GM23338 (cell line): ENCODE results near the gene SRGAP3. TPM values are rescaled to one million over a fixed set of nuclear protein-coding genes. Genes with fewer than 3 reads are reported as not detected.

Experiments used
- ATAC-seq: fragments of 200-7000 bp; cut with Tn5 transposase; 3 replicates; pipeline ENCODE4 v1.9.1; 2020
- DNase-seq: peaks from one replicate; pipeline ENCODE4 v3.0.0-alpha.2; 2015; ENCODE audit warnings: low spot score
- H2AFZ ChIP-seq: fragments of 200-600 bp; sonication (generic); 2 replicates; pipeline ENCODE4 v1.8.0; 2016; ENCODE audit warnings: antibody characterized with exemption, mild to moderate bottlenecking, moderate library complexity
- H3F3A ChIP-seq: fragments of 200-600 bp; sonication (generic); replicated peaks from 2 replicates; pipeline ENCODE4 v1.8.0; 2017; ENCODE audit warnings: antibody characterized with exemption, mixed run types, low read depth
- H3K27ac ChIP-seq: fragments of 200-600 bp; sonication (generic); 2 replicates; pipeline ENCODE4 v1.6.1; 2016; ENCODE audit warnings: low read depth
- H3K27me3 ChIP-seq: fragments of 200-600 bp; sonication (generic); 2 replicates; pipeline ENCODE4 v1.8.0; 2016; ENCODE audit warnings: mild to moderate bottlenecking, mixed run types, moderate library complexity; ENCODE audit not compliant: insufficient read depth
- H3K36me3 ChIP-seq: fragments of 200-600 bp; sonication (generic); 2 replicates; pipeline ENCODE4 v1.8.0; 2016; ENCODE audit warnings: mild to moderate bottlenecking; ENCODE audit not compliant: insufficient read depth
- H3K4me1 ChIP-seq: fragments of 200-600 bp; sonication (generic); 2 replicates; pipeline ENCODE4 v1.8.0; 2016; ENCODE audit warnings: mild to moderate bottlenecking, moderate library complexity; ENCODE audit not compliant: insufficient read depth
- H3K4me2 ChIP-seq: fragments of 200-600 bp; sonication (generic); 2 replicates; pipeline ENCODE4 v1.7.1; 2017; ENCODE audit warnings: mixed run types
- H3K4me3 ChIP-seq: fragments of 200-600 bp; sonication (generic); 2 replicates; pipeline ENCODE4 v1.6.1; 2016; ENCODE audit warnings: mixed run types
- H3K79me2 ChIP-seq: fragments of 200-600 bp; sonication (generic); replicated peaks from 2 replicates; pipeline ENCODE4 v1.8.0; 2017; ENCODE audit warnings: mild to moderate bottlenecking; ENCODE audit not compliant: insufficient read depth
- H3K9me2 ChIP-seq: fragments of 200-600 bp; sonication (generic); 2 replicates; pipeline ENCODE4 v1.8.0; 2017; ENCODE audit not compliant: insufficient read depth
- H4K20me1 ChIP-seq: fragments of 200-600 bp; sonication (generic); replicated peaks from 2 replicates; pipeline ENCODE4 v1.8.0; 2017; ENCODE audit warnings: mild to moderate bottlenecking; ENCODE audit not compliant: insufficient read depth
- H3K27ac Mint-ChIP-seq: 2 replicates; pipeline ENCODE4 v1.8.0; 2020; ENCODE audit warnings: inconsistent platforms, mild to moderate bottlenecking, moderate library complexity, mixed read lengths
- H3K27me3 Mint-ChIP-seq: 3 replicates; pipeline ENCODE4 v1.8.0; 2022; ENCODE audit warnings: low read depth, mild to moderate bottlenecking, moderate library complexity, mixed read lengths, inconsistent platforms; ENCODE audit not compliant: insufficient read depth, poor library complexity
- H3K36me3 Mint-ChIP-seq: 3 replicates; pipeline ENCODE4 v1.8.0; 2021; ENCODE audit warnings: low read depth, mild to moderate bottlenecking, inconsistent platforms, moderate library complexity, mixed read lengths
- H3K4me1 Mint-ChIP-seq: 3 replicates; pipeline ENCODE4 v1.8.0; 2020; ENCODE audit warnings: mild to moderate bottlenecking, inconsistent platforms, mixed read lengths
- H3K4me3 Mint-ChIP-seq: 3 replicates; pipeline ENCODE4 v1.8.0; 2021; ENCODE audit warnings: moderate library complexity, mild to moderate bottlenecking, inconsistent platforms, mixed read lengths
- H3K9me3 Mint-ChIP-seq: 3 replicates; pipeline ENCODE4 v1.8.0; 2020; ENCODE audit warnings: moderate library complexity, mild to moderate bottlenecking, inconsistent platforms, mixed read lengths
- CREB1 ChIP-seq: fragments of 250-450 bp; sonication (Bioruptor Pico); IDR thresholded peaks from 2 replicates; pipeline ENCODE4 v1.5.0; 2020; ENCODE audit warnings: low read depth, mild to moderate bottlenecking, moderate library complexity
- CTCF ChIP-seq, 2 experiments: fragments of 200-600 bp in 1 of 2; sonication (generic) in 1 of 2; conservative IDR thresholded peaks; 2 replicates each; pipeline versions ENCODE4 v1.5.1 to v1.6.1; 2016 to 2017; ENCODE audit warnings: antibody characterized with exemption in 2 of 2, low read depth in 2 of 2, mild to moderate bottlenecking in 2 of 2, moderate library complexity in 1 of 2
- EZH2 ChIP-seq: fragments of 200-600 bp; sonication (generic); IDR thresholded peaks from one replicate; pipeline ENCODE4 v1.8.0; 2017; ENCODE audit warnings: antibody characterized with exemption, mild to moderate bottlenecking, low read depth; ENCODE audit not compliant: unreplicated experiment
- JUNB ChIP-seq: IDR thresholded peaks from one replicate; pipeline ENCODE4 v1.6.1; 2016; ENCODE audit warnings: antibody characterized with exemption; ENCODE audit not compliant: unreplicated experiment
- NANOG ChIP-seq: IDR thresholded peaks from 2 replicates; pipeline ENCODE4 v1.6.1; 2016; ENCODE audit warnings: antibody characterized with exemption, borderline replicate concordance
- POLR2AphosphoS5 ChIP-seq: IDR thresholded peaks from 2 replicates; pipeline ENCODE4 v1.6.1; 2016; ENCODE audit warnings: antibody characterized with exemption, low read depth
- REST ChIP-seq: IDR thresholded peaks from one replicate; pipeline ENCODE4 v1.6.1; 2018; ENCODE audit warnings: antibody characterized with exemption; ENCODE audit not compliant: unreplicated experiment
- STAT1 ChIP-seq: IDR thresholded peaks from one replicate; pipeline ENCODE4 v1.6.1; 2016; ENCODE audit warnings: antibody characterized with exemption; ENCODE audit not compliant: unreplicated experiment
- ZNF114 ChIP-seq: fragments of 250-450 bp; sonication (Bioruptor Pico); IDR thresholded peaks from 2 replicates; pipeline ENCODE4 v1.5.0; 2020; ENCODE audit warnings: mild to moderate bottlenecking, moderate library complexity
- ZNF331 ChIP-seq: fragments of 250-450 bp; sonication (Bioruptor Pico); IDR thresholded peaks from 2 replicates; pipeline ENCODE4 v1.5.0; 2020; ENCODE audit warnings: low read depth, mild to moderate bottlenecking, moderate library complexity
- polyA plus RNA-seq: library from polyadenylated mRNA; unstranded; fragments of >200 nt; fragmentation: Nextera tagmentation; extraction: Ambion mirVana; gene quantifications from 2 replicates; pipeline ENCODE4 v1.2.1, GENCODE V29; 2016
- total RNA-seq: library from RNA; depleted of rRNA; stranded (reverse); fragments of >200 nt; shearing (Covaris generic); gene quantifications from 2 replicates; pipeline ENCODE4 v1.2.3, GENCODE V29; 2014
- TF ChIP-seq, protein P1 (sequence below): IDR thresholded peaks from 2 replicates; pipeline ENCODE4 v1.6.1; 2016; ENCODE audit warnings: antibody characterized with exemption

SRGAP3 gene
- total and polyA plus RNA-seq, 2 experiments from 2014 or later, result 6.4 to 9.4 TPM

DNA sequence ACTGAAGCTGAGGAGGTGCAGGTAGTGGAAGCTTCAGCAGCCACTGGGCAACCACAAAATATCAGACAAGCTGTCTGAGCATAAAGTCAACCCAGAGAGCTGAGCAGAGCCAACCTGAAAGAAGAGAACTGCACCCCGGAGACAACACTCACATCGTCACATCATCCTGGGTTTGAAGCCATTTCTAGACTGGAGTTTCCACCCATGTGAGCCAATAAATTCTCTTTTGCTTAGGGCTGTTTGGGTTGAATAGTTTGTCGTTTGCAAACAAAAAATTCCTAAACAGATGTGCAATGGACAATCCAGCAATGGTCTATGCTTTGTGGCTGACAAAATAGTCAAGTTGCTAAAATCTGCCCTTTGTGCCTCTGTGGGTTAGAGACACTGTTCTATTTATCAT, 270.9 kb downstream of the SRGAP3 start:
- H3K36me3 Mint-ChIP-seq, result no peaks in the 10 kb centered on the region
- no peak overlapping the region for H3K27ac Mint-ChIP-seq
- DNase-seq (no peak), ATAC-seq (no peak)
- Histone ChIP-seq H3K27me3 (no peaks in the 10 kb centered on the region), H3K4me3 (no peak overlapping the region), H3K9me2 (peaks cover 10% of the 10 kb centered on the region; the same call in 1 of the 2 replicates), H3F3A (no peaks in the 10 kb centered on the region), H3K4me2 (no peak overlapping the region), H2AFZ (no peak overlapping the region), H3K27ac (no peak overlapping the region), H3K79me2 (no peaks in the 10 kb centered on the region), H3K36me3 (no peaks in the 10 kb centered on the region), H3K4me1 (no peaks in the 10 kb centered on the region), H4K20me1 (no peaks in the 10 kb centered on the region)
- peaks cover 6% of the 10 kb centered on the region; the same call in 1 of the 3 replicates for H3K4me1 Mint-ChIP-seq
- H3K27me3 Mint-ChIP-seq, result peaks cover 6% of the 10 kb centered on the region
- TF ChIP-seq REST (no peak), STAT1 (no peak), ZNF331 (CRISPR knock-in tag) (no peak), ZNF114 (no peak), POLR2AphosphoS5 (no peak), EZH2 (no peak), NANOG (no peak), JUNB (no peak), CTCF (conservative IDR thresholded peaks at IDR 0.05; ENCODE audit: low read depth in 2 of 2) (no peak), CREB1 (CRISPR knock-in tag) (no peak)
- TF ChIP-seq, protein P1, sequence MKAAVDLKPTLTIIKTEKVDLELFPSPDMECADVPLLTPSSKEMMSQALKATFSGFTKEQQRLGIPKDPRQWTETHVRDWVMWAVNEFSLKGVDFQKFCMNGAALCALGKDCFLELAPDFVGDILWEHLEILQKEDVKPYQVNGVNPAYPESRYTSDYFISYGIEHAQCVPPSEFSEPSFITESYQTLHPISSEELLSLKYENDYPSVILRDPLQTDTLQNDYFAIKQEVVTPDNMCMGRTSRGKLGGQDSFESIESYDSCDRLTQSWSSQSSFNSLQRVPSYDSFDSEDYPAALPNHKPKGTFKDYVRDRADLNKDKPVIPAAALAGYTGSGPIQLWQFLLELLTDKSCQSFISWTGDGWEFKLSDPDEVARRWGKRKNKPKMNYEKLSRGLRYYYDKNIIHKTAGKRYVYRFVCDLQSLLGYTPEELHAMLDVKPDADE, result no peak
- H3K4me3 Mint-ChIP-seq, result no peak overlapping the region
- peaks cover 3% of the 10 kb centered on the region; the same call in 2 of the 3 replicates for H3K9me3 Mint-ChIP-seq
